HepG2 (cell line): ENCODE data around the gene SUSD2. TPM values are rescaled to one million over a fixed set of nuclear protein-coding genes. Genes with fewer than 3 reads are reported as not detected.

Experiments
- ATAC-seq: fragments of 200-7000 bp; cut with Tn5 transposase; 3 replicates; pipeline ENCODE4 v1.9.1; 2020; ENCODE audit warnings: mild to moderate bottlenecking, moderate library complexity
- BruUV-seq: library from RNA; stranded (reverse); fragments of 400-500 nt; replicated peaks from 2 replicates; lab custom pipeline; 2021; lab: Mats Ljungman, UMichigan
- CTCF ChIA-PET: fragments of 300-600 bp; formaldehyde crosslinking; extraction: SDS; loops from one replicate; lab custom pipeline; 2021; ENCODE audit warnings: low total read pairs, inconsistent platforms, low intra/inter-chr PET ratio; lab: Yijun Ruan, JAX
- POLR2A ChIA-PET: fragments of 350-600 bp; sonication (Branson Sonifier 250); formaldehyde crosslinking; loops from one replicate; lab custom pipeline; 2020; ENCODE audit warnings: antibody characterized with exemption, inconsistent platforms; lab: Yijun Ruan, JAX
- DNase-seq: peaks from one replicate; pipeline ENCODE4 v3.0.0-alpha.2; 2015; ENCODE audit warnings: low spot score
- FAIRE-seq: peaks from 3 replicates; lab custom pipeline; 2011; peaks lifted over from hg19 to GRCh38; lab: Jason Lieb, UNC
- H2AFZ ChIP-seq: one replicate; pipeline ENCODE4 v1.6.1; 2011; ENCODE audit warnings: low read length, inconsistent platforms
- H3K27ac ChIP-seq: fragments of 300-600 bp; 3 replicates; pipeline ENCODE4 v1.8.0; 2011; ENCODE audit warnings: mixed run types, mild to moderate bottlenecking, mixed read lengths, low read length, inconsistent platforms; ENCODE audit not compliant: insufficient read depth; ENCODE audit errors: extremely low read length
- H3K27me3 ChIP-seq, 2 experiments: fragments of 200-600 bp in 1 of 2; 2 replicates in 1 of 2; 3 replicates in 1 of 2; pipeline versions ENCODE4 v1.6.0 to v1.8.0; 2011; ENCODE audit warnings: low read length in 2 of 2, mild to moderate bottlenecking in 2 of 2, moderate library complexity in 2 of 2, inconsistent platforms in 1 of 2; ENCODE audit not compliant: insufficient read depth in 2 of 2, control insufficient read depth in 1 of 2
- H3K36me3 ChIP-seq, 2 experiments: fragments of 200-600 bp in 1 of 2; replicated peaks in 1 of 2; 2 replicates in 1 of 2; 3 replicates in 1 of 2; pipeline versions ENCODE4 v1.5.1 to v1.8.0; 2011; ENCODE audit warnings: low read length in 2 of 2, inconsistent platforms in 1 of 2; ENCODE audit not compliant: insufficient read depth in 2 of 2, control insufficient read depth in 1 of 2
- H3K4me1 ChIP-seq: 2 replicates; pipeline ENCODE4 v1.5.1; 2012; ENCODE audit warnings: low read length, inconsistent platforms; ENCODE audit not compliant: insufficient read depth
- H3K4me2 ChIP-seq: 2 replicates; pipeline ENCODE4 v1.6.0; 2011; ENCODE audit warnings: low read depth, low read length, inconsistent platforms
- H3K4me3 ChIP-seq, 3 experiments: fragments of 200-600 bp in 1 of 3; sonication (generic), shearing (Covaris generic) in 1 of 3; replicated peaks in 1 of 3; 2 replicates each; pipeline ENCODE4 v1.5.1; 2011 to 2016; ENCODE audit warnings: low read length in 3 of 3, inconsistent platforms in 2 of 3, low read depth in 2 of 3, mild to moderate bottlenecking in 2 of 3, control low read depth in 1 of 3, mixed read lengths in 1 of 3; ENCODE audit not compliant: insufficient read depth in 1 of 3
- H3K79me2 ChIP-seq: one replicate; pipeline ENCODE4 v1.6.1; 2011; ENCODE audit warnings: low read length, inconsistent platforms; ENCODE audit not compliant: insufficient read depth
- H3K9ac ChIP-seq: 2 replicates; pipeline ENCODE4 v1.6.0; 2011; ENCODE audit warnings: mild to moderate bottlenecking, low read depth, low read length, inconsistent platforms; ENCODE audit not compliant: insufficient read depth
- H3K9me3 ChIP-seq: 2 replicates; pipeline ENCODE4 v1.5.1; 2012; ENCODE audit warnings: mild to moderate bottlenecking, low read length
- H4K20me1 ChIP-seq: 2 replicates; pipeline ENCODE4 v1.6.0; 2011; ENCODE audit warnings: inconsistent platforms, mild to moderate bottlenecking, low read length, moderate library complexity; ENCODE audit not compliant: insufficient read depth
- GATAD1 ChIP-seq: IDR thresholded peaks from 2 replicates; pipeline ENCODE4 v1.6.1; 2016; ENCODE audit warnings: missing genetic modification reagents, missing compliant biosample characterization
- ISL2 ChIP-seq: sonication (generic); formaldehyde crosslinking; IDR thresholded peaks from 2 replicates; pipeline ENCODE4 v1.5.0; 2020; ENCODE audit warnings: missing genetic modification reagents
- MED13 ChIP-seq: sonication (generic); formaldehyde crosslinking; IDR thresholded peaks from 2 replicates; pipeline ENCODE4 v1.5.0; 2020; ENCODE audit warnings: missing genetic modification reagents
- MIXL1 ChIP-seq: IDR thresholded peaks from 2 replicates; pipeline ENCODE4 v1.6.1; 2016
- NR2F6 ChIP-seq, 2 experiments: IDR thresholded peaks; 2 replicates each; pipeline ENCODE4 v1.6.1; 2016; ENCODE audit warnings: antibody characterized with exemption in 1 of 2, mild to moderate bottlenecking in 1 of 2
- THAP9 ChIP-seq: sonication (generic); formaldehyde crosslinking; IDR thresholded peaks from 2 replicates; pipeline ENCODE4; 2020; ENCODE audit warnings: missing genetic modification reagents, mild to moderate bottlenecking, borderline replicate concordance
- ZBTB8A ChIP-seq: sonication (generic); formaldehyde crosslinking; IDR thresholded peaks from 2 replicates; pipeline ENCODE4 v1.4.0; 2020; ENCODE audit warnings: mild to moderate bottlenecking, low read depth, missing genetic modification reagents, borderline replicate concordance
- ZNF407 ChIP-seq: sonication (generic); formaldehyde crosslinking; IDR thresholded peaks from one replicate; pipeline ENCODE4 v1.5.1; 2020; ENCODE audit warnings: mild to moderate bottlenecking, missing genetic modification reagents; ENCODE audit errors: not compliant biosample characterization
- ZNF552 ChIP-seq: sonication (generic); formaldehyde crosslinking; IDR thresholded peaks from 2 replicates; pipeline ENCODE4 v1.9.0; 2022; ENCODE audit warnings: missing genetic modification reagents, mild to moderate bottlenecking, borderline replicate concordance
- WGBS: methylation state at CpG from one replicate; pipeline ENCODE4 v1.1.6; 2017; ENCODE audit warnings: low lambda C conversion rate; 5-methylcytosine and 5-hydroxymethylcytosine counted together
- in situ Hi-C: cut with HindIII; loops from 2 replicates; pipeline ENCODE4 v1.10.0; 2017; ENCODE audit warnings: low pct_unique_long_range_greater_than_20kb; ENCODE audit not compliant: extremely low pct_ligation_motif_present
- intact Hi-C: fragments of 100-400 bp; cut with micrococcal nuclease; formaldehyde crosslinking; loops from one replicate; pipeline ENCODE4 v1.10.0; 2022; ENCODE audit not compliant: unreplicated experiment
- polyA plus RNA-seq, 8 experiments: library from polyadenylated mRNA; depleted of rRNA in 3 of 8; stranded (reverse) in 7 of 8; unstranded in 1 of 8; fragments of >200 nt; fragmentation: Illumina TruSeq in 4 of 8; extraction: Trizol in 4 of 8; gene quantifications; 2 replicates each; pipeline versions ENCODE4 v1.2.1 to v1.2.3, GENCODE V29; 2011 to 2016; ENCODE audit warnings: low read depth in 4 of 8, missing spikeins in 1 of 8, mixed read lengths in 1 of 8; ENCODE audit not compliant: insufficient read depth in 1 of 8
- total RNA-seq, 5 experiments: library from RNA; depleted of rRNA; stranded (reverse); fragments of >200 nt; fragmentation: Illumina TruSeq; extraction: Trizol; gene quantifications; 2 replicates each; pipeline ENCODE4 v1.2.3, GENCODE V29; 2016; ENCODE audit warnings: low read depth in 1 of 5
- TF ChIP-seq, protein P1 (sequence below): sonication (generic); formaldehyde crosslinking; IDR thresholded peaks from 2 replicates; pipeline ENCODE4 v1.5.0; 2020; ENCODE audit warnings: missing genetic modification reagents, mild to moderate bottlenecking, borderline replicate concordance
- TF ChIP-seq, protein P2 (sequence below): fragments of 450-650 bp; IDR thresholded peaks from 2 replicates; pipeline ENCODE4 v1.6.1; 2017

Gene SUSD2
- total and polyA plus RNA-seq, 2 of the 13 experiments (the other 11 are each of a cell fraction or from before 2014, with no cell fraction given): 2.1 to 11.0 TPM

- H3K4me2 ChIP-seq: no peak overlapping the region
- CTCF ChIA-PET: no interaction called here
- 87% methylated on average over 4 of the region's 4 CpGs for WGBS
- TF ChIP-seq ZBTB8A (CRISPR knock-in tag) (no peak), MIXL1 (CRISPR knock-in tag) (no peak), ZNF552 (CRISPR knock-in tag) (no peak), NR2F6 (IDR thresholded peaks at IDR 0.05) (no peak), NR2F6 (CRISPR knock-in tag; IDR thresholded peaks at IDR 0.05) (no peak), MED13 (CRISPR knock-in tag) (no peak), ISL2 (CRISPR knock-in tag) (no peak), THAP9 (CRISPR knock-in tag) (no peak), ZNF407 (no peak), GATAD1 (CRISPR knock-in tag) (no peak)
- TF ChIP-seq, protein P1, sequence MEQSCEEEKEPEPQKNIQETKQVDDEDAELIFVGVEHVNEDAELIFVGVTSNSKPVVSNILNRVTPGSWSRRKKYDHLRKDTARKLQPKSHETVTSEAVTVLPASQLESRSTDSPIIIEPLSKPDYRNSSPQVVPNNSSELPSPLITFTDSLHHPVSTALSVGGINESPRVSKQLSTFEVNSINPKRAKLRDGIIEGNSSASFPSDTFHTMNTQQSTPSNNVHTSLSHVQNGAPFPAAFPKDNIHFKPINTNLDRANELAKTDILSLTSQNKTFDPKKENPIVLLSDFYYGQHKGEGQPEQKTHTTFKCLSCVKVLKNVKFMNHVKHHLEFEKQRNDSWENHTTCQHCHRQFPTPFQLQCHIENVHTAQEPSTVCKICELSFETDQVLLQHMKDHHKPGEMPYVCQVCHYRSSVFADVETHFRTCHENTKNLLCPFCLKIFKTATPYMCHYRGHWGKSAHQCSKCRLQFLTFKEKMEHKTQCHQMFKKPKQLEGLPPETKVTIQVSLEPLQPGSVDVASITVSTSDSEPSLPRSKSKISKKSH (CRISPR knock-in tag): no peak
- TF ChIP-seq, protein P2, sequence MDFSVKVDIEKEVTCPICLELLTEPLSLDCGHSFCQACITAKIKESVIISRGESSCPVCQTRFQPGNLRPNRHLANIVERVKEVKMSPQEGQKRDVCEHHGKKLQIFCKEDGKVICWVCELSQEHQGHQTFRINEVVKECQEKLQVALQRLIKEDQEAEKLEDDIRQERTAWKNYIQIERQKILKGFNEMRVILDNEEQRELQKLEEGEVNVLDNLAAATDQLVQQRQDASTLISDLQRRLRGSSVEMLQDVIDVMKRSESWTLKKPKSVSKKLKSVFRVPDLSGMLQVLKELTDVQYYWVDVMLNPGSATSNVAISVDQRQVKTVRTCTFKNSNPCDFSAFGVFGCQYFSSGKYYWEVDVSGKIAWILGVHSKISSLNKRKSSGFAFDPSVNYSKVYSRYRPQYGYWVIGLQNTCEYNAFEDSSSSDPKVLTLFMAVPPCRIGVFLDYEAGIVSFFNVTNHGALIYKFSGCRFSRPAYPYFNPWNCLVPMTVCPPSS: no peak
Measured at GRCh38 chr22:24209687-24210086, 28.4 kb downstream of the SUSD2 start.

More at GRCh38 chr22:24209687-24210086, 28.4 kb downstream of the SUSD2 start:
- in situ Hi-C loops (no loop called here), intact Hi-C loops (no loop called here)
- no peak overlapping the region for H3K9ac ChIP-seq
- no peaks in the 10 kb centered on the region for H3K27me3 ChIP-seq
- H3K4me1 ChIP-seq: peaks cover 58% of the 10 kb centered on the region
- no peaks in the 10 kb centered on the region for H3K79me2 ChIP-seq
- no peak for ATAC-seq
- no peaks in the 10 kb centered on the region for H4K20me1 ChIP-seq
- no peak overlapping the region for H3K27ac ChIP-seq
- H2AFZ ChIP-seq: no peak overlapping the region
- BruUV-seq: no TSS peak
- no peaks in the 10 kb centered on the region for H3K9me3 ChIP-seq
- POLR2A ChIA-PET: no interaction called here
- FAIRE-seq: no peak
- DNase-seq: no peak
- H3K4me3 ChIP-seq: no peak overlapping the region
- no peaks in the 10 kb centered on the region for H3K36me3 ChIP-seq
